Uterus (tissue), 4 donors: ENCODE results near the gene CEBPA. TPM values are rescaled to one million over a fixed set of nuclear protein-coding genes. Genes with fewer than 3 reads are reported as not detected.

Experiments
- DNase-seq, 2 donors: peaks; one replicate each; pipeline ENCODE4 v3.0.0-alpha.2; 2019 to 2020
- H3K27ac ChIP-seq, 2 donors: fragments of 200-600 bp; sonication (generic); 1 replicate in 1 of 2; 2 replicates in 1 of 2; pipeline ENCODE4 v1.5.1; 2016 to 2018
- H3K27me3 ChIP-seq, 2 donors: fragments of 200-600 bp; sonication (generic); one replicate each; pipeline ENCODE4 v1.5.1; 2018 to 2019; ENCODE audit warnings: control low read depth in 1 of 2
- H3K36me3 ChIP-seq, 2 donors: fragments of 200-600 bp; sonication (generic); one replicate each; pipeline ENCODE4 v1.5.1; 2019; ENCODE audit warnings: control low read depth in 1 of 2
- H3K4me1 ChIP-seq, 2 donors: fragments of 200-600 bp; sonication (generic); one replicate each; pipeline ENCODE4 v1.5.1; 2018 to 2019; ENCODE audit warnings: control low read depth in 1 of 2
- H3K4me3 ChIP-seq, 2 donors: fragments of 200-600 bp; sonication (generic); 1 replicate in 1 of 2; 2 replicates in 1 of 2; pipeline ENCODE4 v1.5.1; 2018 to 2019; ENCODE audit warnings: mild to moderate bottlenecking in 1 of 2
- H3K9me3 ChIP-seq, 2 donors: fragments of 200-600 bp; sonication (generic); one replicate each; pipeline ENCODE4 v1.5.1; 2019; ENCODE audit warnings: control low read depth in 1 of 2
- CTCF ChIP-seq, 4 experiments: fragments of 200-600 bp in 2 of 4; fragments of 450-650 bp in 2 of 4; sonication (generic) in 2 of 4; IDR thresholded peaks; one replicate each; pipeline ENCODE4 v1.5.1; 2016 to 2019; ENCODE audit warnings: antibody characterized with exemption in 4 of 4, mild to moderate bottlenecking in 2 of 4, moderate library complexity in 1 of 4
- POLR2A ChIP-seq, 2 donors: fragments of 450-650 bp; IDR thresholded peaks; one replicate each; pipeline ENCODE4 v1.6.1; 2016; ENCODE audit warnings: antibody characterized with exemption in 2 of 2, mild to moderate bottlenecking in 1 of 2, moderate library complexity in 1 of 2
- intact Hi-C: fragments of 100-400 bp; cut with DNase I; formaldehyde crosslinking; loops from one replicate; pipeline ENCODE4 v1.15.1; 2023; ENCODE audit warnings: low total_unique reads
- total RNA-seq, 4 donors: library from RNA; depleted of rRNA in 3 of 4; stranded (reverse); fragments of >200 nt in 3 of 4; gene quantifications; one replicate each; pipeline versions ENCODE4 v1.1.0 to v1.2.4, GENCODE V29; 2014 to 2023
- donor health status: DM: yes; HTN: yes; CAD: no.

Gene CEBPA
- total RNA-seq, 4 donors from 2014 or later = 1.3 to 9.1 (median 5.0) TPM

GRCh38 chr19:33283589-33283988 is 18.7 kb downstream of the CEBPA start:
- H3K27me3 ChIP-seq = no peaks in the 10 kb centered on the region
- intact Hi-C loops = no loop called here
- H3K36me3 ChIP-seq = no peaks in the 10 kb centered on the region
- H3K4me1 ChIP-seq = no peaks in the 10 kb centered on the region
- no peak for TF ChIP-seq CTCF (IDR thresholded peaks at IDR 0.05)
- no peak for TF ChIP-seq POLR2A (IDR thresholded peaks at IDR 0.05)
- no peak for DNase-seq
- H3K27ac ChIP-seq = no peak overlapping the region
- H3K4me3 ChIP-seq = no peak overlapping the region
- H3K9me3 ChIP-seq = peaks cover 0 to 6% of the 10 kb centered on the region in 2 donors

- Histone ChIP-seq H3K4me3 (no peak overlapping the region), H3K27me3 (no peaks in the 10 kb centered on the region), H3K36me3 (no peaks in the 10 kb centered on the region), H3K9me3 (no peaks in the 10 kb centered on the region), H3K27ac (peak overlapping the region in 1 of 2 donors; percentile 25), H3K4me1 (no peaks in the 10 kb centered on the region)
- TF ChIP-seq CTCF (IDR thresholded peaks at IDR 0.05) (no peak), POLR2A (IDR thresholded peaks at IDR 0.05) (no peak)
- DNase-seq = peak in 1 of 2 donors; percentile 29
- intact Hi-C loops = no loop called here
Observed at GRCh38 chr19:33282036-33282671, 20.2 kb downstream of the CEBPA start.

GRCh38 chr19:33281296-33281926 is 20.9 kb downstream of the CEBPA start:
- H3K27me3 ChIP-seq = no peaks in the 10 kb centered on the region
- no peaks in the 10 kb centered on the region for H3K36me3 ChIP-seq
- peak overlapping the region in 1 of 2 donors; percentile 25 for H3K27ac ChIP-seq
- H3K9me3 ChIP-seq = no peaks in the 10 kb centered on the region
- no peaks in the 10 kb centered on the region for H3K4me1 ChIP-seq
- H3K4me3 ChIP-seq = no peak overlapping the region
- DNase-seq = no peak
- TF ChIP-seq POLR2A (IDR thresholded peaks at IDR 0.05) (no peak), CTCF (IDR thresholded peaks at IDR 0.05) (no peak)
- intact Hi-C loops = no loop called here

GRCh38 chr19:33280351-33280921 is 21.9 kb downstream of the CEBPA start:
- no peak for DNase-seq
- Histone ChIP-seq H3K36me3 (no peaks in the 10 kb centered on the region), H3K27me3 (no peaks in the 10 kb centered on the region), H3K9me3 (no peaks in the 10 kb centered on the region), H3K4me3 (no peak overlapping the region), H3K4me1 (no peaks in the 10 kb centered on the region), H3K27ac (no peak overlapping the region)
- TF ChIP-seq CTCF (IDR thresholded peaks at IDR 0.05) (no peak), POLR2A (IDR thresholded peaks at IDR 0.05) (no peak)
- intact Hi-C loops = no loop called here
